Caco-2 (cell line): Measurements from ENCODE around the gene TIMM17A. TPM values are rescaled to one million over a fixed set of nuclear protein-coding genes. Genes with fewer than 3 reads are reported as not detected.

Experiments used
- BruUV-seq: library from RNA; stranded (reverse); fragments of 400-500 nt; replicated peaks from 2 replicates; lab custom pipeline; 2021; lab: Mats Ljungman, UMichigan
- CTCF ChIA-PET: fragments of 300-600 bp; sonication (Branson Sonifier 250); formaldehyde crosslinking; loops from one replicate; lab custom pipeline; 2022; ENCODE audit warnings: antibody characterized with exemption; lab: Charles Lee
- POLR2A ChIA-PET: fragments of 300-600 bp; sonication (Branson Sonifier 250); formaldehyde crosslinking; loops from one replicate; lab custom pipeline; 2022; ENCODE audit warnings: antibody characterized with exemption; lab: Charles Lee
- DNase-seq, 2 experiments: peaks; one replicate each; pipeline versions ENCODE4 v3.0.0 to v3.0.0-alpha.2; 2020 to 2022
- H3K27me3 ChIP-seq: replicated peaks from 2 replicates; pipeline ENCODE4 v1.6.0; 2011; ENCODE audit warnings: low read length; ENCODE audit not compliant: control insufficient read depth, insufficient read depth
- H3K36me3 ChIP-seq: 2 replicates; pipeline ENCODE4 v1.5.1; 2011; ENCODE audit warnings: low read length; ENCODE audit not compliant: control insufficient read depth, insufficient read depth
- H3K4me1 ChIP-seq: fragments of 250-450 bp; sonication (Bioruptor Pico); 2 replicates; pipeline ENCODE4 v1.5.1; 2020; ENCODE audit warnings: mild to moderate bottlenecking
- H3K4me3 ChIP-seq: 2 replicates; pipeline ENCODE4 v1.5.1; 2011; ENCODE audit warnings: low read depth, mild to moderate bottlenecking, control low read depth, low read length
- H3K9me3 ChIP-seq: fragments of 250-450 bp; sonication (Bioruptor Pico); 2 replicates; pipeline ENCODE4 v1.5.1; 2020; ENCODE audit warnings: mild to moderate bottlenecking, moderate library complexity
- H3K27ac Mint-ChIP-seq: one replicate; pipeline ENCODE4 v1.8.0; 2022; ENCODE audit warnings: mixed read lengths; ENCODE audit not compliant: unreplicated experiment
- H3K27me3 Mint-ChIP-seq: one replicate; pipeline ENCODE4 v1.8.0; 2022; ENCODE audit warnings: mixed read lengths; ENCODE audit not compliant: insufficient read depth, unreplicated experiment
- H3K36me3 Mint-ChIP-seq: one replicate; pipeline ENCODE4 v1.8.0; 2022; ENCODE audit warnings: mild to moderate bottlenecking, mixed read lengths; ENCODE audit not compliant: insufficient read depth, unreplicated experiment
- H3K4me1 Mint-ChIP-seq: one replicate; pipeline ENCODE4 v1.8.0; 2022; ENCODE audit warnings: low read depth, mixed read lengths; ENCODE audit not compliant: unreplicated experiment
- H3K4me3 Mint-ChIP-seq: one replicate; pipeline ENCODE4 v1.8.0; 2022; ENCODE audit warnings: mild to moderate bottlenecking, moderate library complexity, mixed read lengths; ENCODE audit not compliant: unreplicated experiment
- H3K9me3 Mint-ChIP-seq: one replicate; pipeline ENCODE4 v1.8.0; 2022; ENCODE audit warnings: mixed read lengths; ENCODE audit not compliant: unreplicated experiment
- intact Hi-C: fragments of 100-400 bp; cut with micrococcal nuclease; formaldehyde crosslinking; loops from one replicate; pipeline ENCODE4 v1.10.0; 2022; ENCODE audit not compliant: unreplicated experiment
- total RNA-seq: library from RNA; stranded (reverse); gene quantifications from 2 replicates; pipeline ENCODE4 v1.2.3, GENCODE V29; 2022
- TF ChIP-seq, protein P1 (sequence below), 2 experiments: fragments of 200-600 bp in 1 of 2; IDR thresholded peaks; 1 replicate in 1 of 2; 2 replicates in 1 of 2; pipeline versions ENCODE4 v1.5.1 to v1.8.0; 2011 to 2022; ENCODE audit warnings: antibody characterized with exemption in 1 of 2, control low read depth in 1 of 2, inconsistent platforms in 1 of 2, low read depth in 1 of 2, low read length in 1 of 2, mild to moderate bottlenecking in 1 of 2, moderate library complexity in 1 of 2; ENCODE audit not compliant: insufficient read depth in 1 of 2, severe bottlenecking in 1 of 2, unreplicated experiment in 1 of 2

Gene TIMM17A
- total RNA-seq, 1 experiment from 2014 or later: 63.7 TPM

DNA sequence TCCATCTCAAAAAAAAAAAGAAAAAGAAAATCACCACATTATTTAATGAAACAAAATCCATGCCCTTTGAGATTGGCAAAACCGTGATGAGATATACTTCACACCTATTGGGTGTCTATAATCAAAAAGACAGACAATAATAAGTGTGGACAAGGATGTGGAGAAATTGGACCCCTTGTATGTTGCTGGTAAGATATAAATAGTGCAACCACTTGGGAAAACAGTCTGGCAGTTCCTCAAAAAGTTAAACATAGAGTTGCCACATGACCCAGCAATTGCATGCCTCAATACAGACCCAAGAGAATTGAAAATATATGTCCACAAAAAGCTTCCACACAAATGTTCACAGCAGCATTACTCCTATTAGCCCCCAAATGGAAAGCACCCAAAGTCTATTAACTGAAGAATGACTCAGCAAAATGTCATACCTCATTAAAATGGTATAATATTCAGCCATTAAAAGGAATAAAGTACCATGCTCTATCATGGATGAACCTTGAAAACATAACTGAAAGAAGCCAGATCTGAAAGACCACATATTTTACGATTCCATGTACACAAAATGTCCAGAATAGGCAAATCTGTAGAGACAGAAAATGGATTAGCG, 33.2 kb upstream of the TIMM17A start:
- DNase-seq: no peak
- H3K4me1 ChIP-seq: no peaks in the 10 kb centered on the region; the same call in 1 of the 2 replicates
- Mint-ChIP-seq H3K9me3 (no peaks in the 10 kb centered on the region), H3K4me1 (peaks cover 7% of the 10 kb centered on the region), H3K36me3 (no peaks in the 10 kb centered on the region), H3K27ac (no peak overlapping the region), H3K4me3 (no peak overlapping the region), H3K27me3 (no peaks in the 10 kb centered on the region)
- H3K4me3 ChIP-seq: no peak overlapping the region
- POLR2A ChIA-PET: no interaction called here
- no peaks in the 10 kb centered on the region for H3K9me3 ChIP-seq
- TF ChIP-seq, protein P1, sequence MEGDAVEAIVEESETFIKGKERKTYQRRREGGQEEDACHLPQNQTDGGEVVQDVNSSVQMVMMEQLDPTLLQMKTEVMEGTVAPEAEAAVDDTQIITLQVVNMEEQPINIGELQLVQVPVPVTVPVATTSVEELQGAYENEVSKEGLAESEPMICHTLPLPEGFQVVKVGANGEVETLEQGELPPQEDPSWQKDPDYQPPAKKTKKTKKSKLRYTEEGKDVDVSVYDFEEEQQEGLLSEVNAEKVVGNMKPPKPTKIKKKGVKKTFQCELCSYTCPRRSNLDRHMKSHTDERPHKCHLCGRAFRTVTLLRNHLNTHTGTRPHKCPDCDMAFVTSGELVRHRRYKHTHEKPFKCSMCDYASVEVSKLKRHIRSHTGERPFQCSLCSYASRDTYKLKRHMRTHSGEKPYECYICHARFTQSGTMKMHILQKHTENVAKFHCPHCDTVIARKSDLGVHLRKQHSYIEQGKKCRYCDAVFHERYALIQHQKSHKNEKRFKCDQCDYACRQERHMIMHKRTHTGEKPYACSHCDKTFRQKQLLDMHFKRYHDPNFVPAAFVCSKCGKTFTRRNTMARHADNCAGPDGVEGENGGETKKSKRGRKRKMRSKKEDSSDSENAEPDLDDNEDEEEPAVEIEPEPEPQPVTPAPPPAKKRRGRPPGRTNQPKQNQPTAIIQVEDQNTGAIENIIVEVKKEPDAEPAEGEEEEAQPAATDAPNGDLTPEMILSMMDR (IDR thresholded peaks at IDR 0.05; ENCODE audit: insufficient read depth in 1 of 2, low read depth in 1 of 2, low read length in 1 of 2, severe bottlenecking in 1 of 2, unreplicated experiment in 1 of 2): no peak
- BruUV-seq: no TSS peak
- CTCF ChIA-PET: no interaction called here
- intact Hi-C loops: no loop called here
- no peaks in the 10 kb centered on the region for H3K36me3 ChIP-seq
- no peaks in the 10 kb centered on the region for H3K27me3 ChIP-seq

DNA sequence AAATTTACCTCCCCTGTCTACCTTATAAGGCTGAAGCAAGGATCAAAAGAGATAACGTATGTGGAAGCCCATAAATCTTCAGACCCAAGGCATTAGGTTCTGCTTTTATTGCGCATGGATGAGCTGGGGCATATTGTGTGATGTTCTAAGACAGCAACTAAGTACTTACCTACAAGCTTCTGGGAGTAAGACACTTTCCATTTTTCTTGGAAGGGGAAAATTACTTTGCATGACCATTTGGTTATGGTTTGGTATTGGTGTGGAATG, 30.1 kb upstream of the TIMM17A start:
- TF ChIP-seq, protein P1 (IDR thresholded peaks at IDR 0.05; ENCODE audit: insufficient read depth in 1 of 2, low read depth in 1 of 2, low read length in 1 of 2, severe bottlenecking in 1 of 2, unreplicated experiment in 1 of 2): no peak
- Histone ChIP-seq H3K4me3 (no peak overlapping the region), H3K27me3 (no peaks in the 10 kb centered on the region), H3K4me1 (peaks cover 2% of the 10 kb centered on the region; the same call in 1 of the 2 replicates), H3K9me3 (no peaks in the 10 kb centered on the region), H3K36me3 (no peaks in the 10 kb centered on the region)
- intact Hi-C loops: no loop called here
- no peaks in the 10 kb centered on the region for H3K27me3 Mint-ChIP-seq
- CTCF ChIA-PET: no interaction called here
- H3K4me3 Mint-ChIP-seq: no peak overlapping the region
- H3K27ac Mint-ChIP-seq: no peak overlapping the region
- H3K4me1 Mint-ChIP-seq: peaks cover 7% of the 10 kb centered on the region
- no peaks in the 10 kb centered on the region for H3K9me3 Mint-ChIP-seq
- BruUV-seq: no TSS peak
- DNase-seq: no peak
- no peaks in the 10 kb centered on the region for H3K36me3 Mint-ChIP-seq
- POLR2A ChIA-PET: interaction anchor here (0.5 kb wide), 1 partner anchor 152 kb away, joined by 3 read pairs; no protein-coding TSS in a partner anchor

DNA sequence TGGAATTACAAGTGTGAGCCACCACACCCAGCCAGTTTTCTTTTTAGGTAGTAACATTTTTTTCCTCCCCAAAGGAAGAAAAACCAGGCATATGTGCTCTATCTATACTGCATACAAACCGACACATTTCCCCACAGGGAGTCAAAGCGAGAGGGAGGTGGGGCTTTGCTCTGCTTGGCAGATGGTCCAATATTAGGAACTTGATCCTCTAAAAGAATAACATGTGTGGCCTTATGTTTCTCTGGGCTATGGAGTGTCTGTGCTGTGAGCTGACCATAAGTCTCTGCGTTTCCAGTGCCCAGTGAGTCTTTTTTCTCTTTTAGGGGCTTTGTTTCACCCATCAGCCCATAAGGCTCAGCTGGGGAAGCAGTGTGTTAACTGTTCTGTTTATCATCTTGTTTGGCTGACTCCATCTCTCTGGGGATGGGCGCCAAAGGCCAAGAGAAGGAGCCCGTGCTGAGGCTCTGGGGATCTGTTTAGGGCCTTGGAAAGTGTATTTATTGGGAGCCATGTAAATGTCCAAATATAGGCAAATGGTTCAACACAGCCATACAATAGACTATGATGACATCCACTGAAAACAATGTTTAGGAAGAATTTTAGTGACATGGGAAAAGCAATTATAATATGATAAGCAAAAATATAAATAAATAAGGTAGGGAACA, 29.2 kb upstream of the TIMM17A start:
- Mint-ChIP-seq H3K36me3 (no peaks in the 10 kb centered on the region), H3K4me1 (peaks cover 7% of the 10 kb centered on the region)
- POLR2A ChIA-PET: no interaction called here

More for the DNA sequence above, 29.2 kb upstream of the TIMM17A start:
- Mint-ChIP-seq H3K27ac (no peak overlapping the region), H3K4me3 (no peak overlapping the region), H3K27me3 (no peaks in the 10 kb centered on the region), H3K9me3 (no peaks in the 10 kb centered on the region)
- no peaks in the 10 kb centered on the region for H3K27me3 ChIP-seq
- no peaks in the 10 kb centered on the region for H3K9me3 ChIP-seq
- H3K4me1 ChIP-seq: peaks cover 10% of the 10 kb centered on the region; the same call in 1 of the 2 replicates
- no peaks in the 10 kb centered on the region for H3K36me3 ChIP-seq
- intact Hi-C loops: no loop called here
- no peak for DNase-seq
- no TSS peak for BruUV-seq
- H3K4me3 ChIP-seq: no peak overlapping the region
- TF ChIP-seq, protein P1 (IDR thresholded peaks at IDR 0.05; ENCODE audit: insufficient read depth in 1 of 2, low read depth in 1 of 2, low read length in 1 of 2, severe bottlenecking in 1 of 2, unreplicated experiment in 1 of 2): no peak
- CTCF ChIA-PET: no interaction called here
